Panc1 (cell line): ENCODE data around the gene STRA6. TPM values are rescaled to one million over a fixed set of nuclear protein-coding genes. Genes with fewer than 3 reads are reported as not detected.

ENCODE experiments used
- ATAC-seq: fragments of 200-7000 bp; cut with Tn5 transposase; 2 replicates; pipeline ENCODE4 v1.9.1; 2020; ENCODE audit warnings: mild to moderate bottlenecking, moderate library complexity
- BruUV-seq: library from RNA; stranded (reverse); fragments of 400-500 nt; replicated peaks from 2 replicates; lab custom pipeline; 2021; lab: Mats Ljungman, UMichigan
- CTCF ChIA-PET: fragments of 300-600 bp; sonication (Branson Sonifier 250); formaldehyde crosslinking; loops from one replicate; lab custom pipeline; 2022; ENCODE audit warnings: antibody characterized with exemption; lab: Charles Lee
- POLR2A ChIA-PET: fragments of 300-600 bp; sonication (Branson Sonifier 250); formaldehyde crosslinking; loops from one replicate; lab custom pipeline; 2022; ENCODE audit warnings: antibody characterized with exemption; lab: Charles Lee
- DNase-seq: peaks from one replicate; pipeline ENCODE4 v3.0.0-alpha.2; 2010; ENCODE audit warnings: low read depth, low spot score
- H3K27ac ChIP-seq: 2 replicates; pipeline ENCODE4 v1.5.1; 2011; ENCODE audit warnings: mild to moderate bottlenecking, low read length, inconsistent platforms
- H3K27me3 ChIP-seq: fragments of 200-500 bp; sonication (Bioruptor generic); 2 replicates; pipeline ENCODE4 v1.6.0; 2014; ENCODE audit warnings: low read length, inconsistent platforms; ENCODE audit not compliant: control insufficient read depth, insufficient read depth
- H3K36me3 ChIP-seq: fragments of 200-500 bp; sonication (Bioruptor generic); 2 replicates; pipeline ENCODE4 v1.5.1; 2014; ENCODE audit warnings: inconsistent platforms, mild to moderate bottlenecking, low read length, moderate library complexity; ENCODE audit not compliant: control insufficient read depth, insufficient read depth
- H3K4me1 ChIP-seq: 2 replicates; pipeline ENCODE4 v1.5.1; 2011; ENCODE audit warnings: inconsistent platforms, mild to moderate bottlenecking, low read length, moderate library complexity; ENCODE audit not compliant: control insufficient read depth, insufficient read depth
- H3K4me3 ChIP-seq, 2 experiments: 2 replicates each; pipeline ENCODE4 v1.5.1; 2011 to 2012; ENCODE audit warnings: low read depth in 2 of 2, low read length in 2 of 2, mild to moderate bottlenecking in 2 of 2, inconsistent platforms in 1 of 2, moderate library complexity in 1 of 2
- H3K9me3 ChIP-seq: fragments of 200-500 bp; sonication (Bioruptor generic); 2 replicates; pipeline ENCODE4 v1.5.1; 2014; ENCODE audit warnings: low read depth, mild to moderate bottlenecking, inconsistent platforms, low read length, moderate library complexity; ENCODE audit not compliant: control insufficient read depth, insufficient read depth
- CTCF ChIP-seq: fragments of 450-650 bp; IDR thresholded peaks from 2 replicates; pipeline ENCODE4 v1.5.1; 2017; ENCODE audit warnings: mild to moderate bottlenecking
- POLR2AphosphoS5 ChIP-seq: IDR thresholded peaks from 2 replicates; pipeline ENCODE4 v1.6.1; 2012; ENCODE audit warnings: mild to moderate bottlenecking, low read depth, low read length, moderate library complexity
- SIN3A ChIP-seq: IDR thresholded peaks from 2 replicates; pipeline ENCODE4 v1.6.1; 2012; ENCODE audit warnings: low read depth, mild to moderate bottlenecking, low read length, moderate library complexity, borderline replicate concordance; ENCODE audit not compliant: insufficient read depth
- TCF7L2 ChIP-seq: IDR thresholded peaks from 2 replicates; pipeline ENCODE4 v1.6.1; 2011; ENCODE audit warnings: mild to moderate bottlenecking, low read depth, low read length, inconsistent platforms
- in situ Hi-C: cut with HindIII; loops from 2 replicates; pipeline ENCODE4 v1.10.0; 2016; ENCODE audit warnings: low sequenced_read_pairs, low pct_unique_long_range_greater_than_20kb
- intact Hi-C: fragments of 100-400 bp; cut with micrococcal nuclease; formaldehyde crosslinking; loops from one replicate; pipeline ENCODE4 v1.10.0; 2022; ENCODE audit not compliant: unreplicated experiment
- total RNA-seq: library from RNA; stranded (reverse); gene quantifications from one replicate; pipeline ENCODE4 v1.2.1, GENCODE V29; 2021; ENCODE audit not compliant: unreplicated experiment
- TF ChIP-seq, protein P1 (sequence below), 2 experiments: IDR thresholded peaks; 2 replicates each; pipeline ENCODE4 v1.6.1; 2011 to 2012; ENCODE audit warnings: low read depth in 2 of 2, control low read depth in 1 of 2, low read length in 1 of 2, mild to moderate bottlenecking in 1 of 2, moderate library complexity in 1 of 2; ENCODE audit not compliant: insufficient read depth in 1 of 2

The STRA6 gene
- total RNA-seq, 1 experiment from 2014 or later, result 1.1 TPM

DNA sequence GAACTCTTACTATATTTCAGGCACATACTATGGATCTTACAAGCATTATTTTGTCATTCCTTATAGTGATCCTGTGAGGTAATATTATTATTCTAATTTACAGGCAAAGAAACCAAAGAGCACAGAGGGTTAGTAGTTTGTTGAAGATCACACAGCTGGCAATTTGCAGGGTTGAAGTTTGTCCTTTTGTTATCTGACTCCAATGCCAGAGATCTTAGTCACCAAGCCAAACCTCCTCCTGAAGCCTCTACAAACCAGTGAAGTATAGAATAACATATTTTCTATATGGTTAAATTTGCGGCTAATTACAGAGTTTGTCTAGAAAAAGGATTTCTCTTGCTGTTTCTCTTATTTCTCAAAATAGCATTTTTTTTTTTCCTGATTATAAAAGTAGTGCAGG, 61.0 kb downstream of the STRA6 start:
- ATAC-seq, result no peak
- no peaks in the 10 kb centered on the region for H3K36me3 ChIP-seq
- CTCF ChIA-PET, result no interaction called here
- in situ Hi-C loops, result no loop called here
- intact Hi-C loops, result no loop called here
- H3K27ac ChIP-seq, result no peak overlapping the region
- POLR2A ChIA-PET, result no interaction called here
- no peaks in the 10 kb centered on the region; the same call in 1 of the 2 replicates for H3K27me3 ChIP-seq
- H3K4me1 ChIP-seq, result no peaks in the 10 kb centered on the region
- no peak overlapping the region for H3K4me3 ChIP-seq
- no TSS peak for BruUV-seq
- DNase-seq, result no peak
- TF ChIP-seq SIN3A (no peak), TCF7L2 (no peak), CTCF (no peak), POLR2AphosphoS5 (no peak)
- TF ChIP-seq, protein P1, sequence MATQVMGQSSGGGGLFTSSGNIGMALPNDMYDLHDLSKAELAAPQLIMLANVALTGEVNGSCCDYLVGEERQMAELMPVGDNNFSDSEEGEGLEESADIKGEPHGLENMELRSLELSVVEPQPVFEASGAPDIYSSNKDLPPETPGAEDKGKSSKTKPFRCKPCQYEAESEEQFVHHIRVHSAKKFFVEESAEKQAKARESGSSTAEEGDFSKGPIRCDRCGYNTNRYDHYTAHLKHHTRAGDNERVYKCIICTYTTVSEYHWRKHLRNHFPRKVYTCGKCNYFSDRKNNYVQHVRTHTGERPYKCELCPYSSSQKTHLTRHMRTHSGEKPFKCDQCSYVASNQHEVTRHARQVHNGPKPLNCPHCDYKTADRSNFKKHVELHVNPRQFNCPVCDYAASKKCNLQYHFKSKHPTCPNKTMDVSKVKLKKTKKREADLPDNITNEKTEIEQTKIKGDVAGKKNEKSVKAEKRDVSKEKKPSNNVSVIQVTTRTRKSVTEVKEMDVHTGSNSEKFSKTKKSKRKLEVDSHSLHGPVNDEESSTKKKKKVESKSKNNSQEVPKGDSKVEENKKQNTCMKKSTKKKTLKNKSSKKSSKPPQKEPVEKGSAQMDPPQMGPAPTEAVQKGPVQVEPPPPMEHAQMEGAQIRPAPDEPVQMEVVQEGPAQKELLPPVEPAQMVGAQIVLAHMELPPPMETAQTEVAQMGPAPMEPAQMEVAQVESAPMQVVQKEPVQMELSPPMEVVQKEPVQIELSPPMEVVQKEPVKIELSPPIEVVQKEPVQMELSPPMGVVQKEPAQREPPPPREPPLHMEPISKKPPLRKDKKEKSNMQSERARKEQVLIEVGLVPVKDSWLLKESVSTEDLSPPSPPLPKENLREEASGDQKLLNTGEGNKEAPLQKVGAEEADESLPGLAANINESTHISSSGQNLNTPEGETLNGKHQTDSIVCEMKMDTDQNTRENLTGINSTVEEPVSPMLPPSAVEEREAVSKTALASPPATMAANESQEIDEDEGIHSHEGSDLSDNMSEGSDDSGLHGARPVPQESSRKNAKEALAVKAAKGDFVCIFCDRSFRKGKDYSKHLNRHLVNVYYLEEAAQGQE (IDR thresholded peaks at IDR 0.05; ENCODE audit: insufficient read depth in 1 of 2, low read depth in 2 of 2, low read length in 1 of 2), result no peak
- H3K9me3 ChIP-seq, result no peaks in the 10 kb centered on the region

DNA sequence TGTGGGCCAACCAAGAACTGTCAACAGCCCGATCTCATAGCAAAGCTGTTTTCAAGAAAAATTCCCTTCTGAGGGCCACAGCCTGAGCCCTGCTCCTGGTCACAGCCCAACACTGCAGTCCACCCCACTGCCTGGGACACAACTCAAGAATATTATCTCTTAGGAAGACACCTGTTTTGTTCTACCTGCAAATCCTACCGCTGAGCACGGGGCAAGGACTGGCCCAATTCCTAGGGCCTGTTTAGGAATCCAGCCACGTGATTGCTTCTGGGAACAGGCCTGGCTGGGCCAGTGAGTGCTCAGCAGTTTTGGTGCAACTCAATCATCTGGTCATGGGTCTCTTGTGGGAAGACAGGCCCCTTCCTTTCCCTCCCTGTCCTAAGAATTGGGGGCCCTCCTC, 63.9 kb downstream of the STRA6 start:
- Histone ChIP-seq H3K27ac (no peak overlapping the region), H3K4me1 (no peaks in the 10 kb centered on the region; the same call in 1 of the 2 replicates), H3K9me3 (no peaks in the 10 kb centered on the region), H3K27me3 (no peaks in the 10 kb centered on the region; the same call in 1 of the 2 replicates), H3K36me3 (no peaks in the 10 kb centered on the region), H3K4me3 (no peak overlapping the region)
- in situ Hi-C loops (no loop called here), intact Hi-C loops (no loop called here)
- no peak for DNase-seq
- TF ChIP-seq TCF7L2, result no peak
- no peak for TF ChIP-seq CTCF
- TF ChIP-seq, protein P1 (IDR thresholded peaks at IDR 0.05; ENCODE audit: insufficient read depth in 1 of 2, low read depth in 2 of 2, low read length in 1 of 2), result no peak
- ChIA-PET POLR2A (no interaction called here), CTCF (no interaction called here)
- ATAC-seq, result no peak
- no TSS peak for BruUV-seq
